PC-3 (cell line): ENCODE measurements around the gene MACROD2. TPM values are rescaled to one million over a fixed set of nuclear protein-coding genes. Genes with fewer than 3 reads are reported as not detected.

Experiments
- ATAC-seq: fragments of 200-7000 bp; cut with Tn5 transposase; 2 replicates; pipeline ENCODE4 v1.9.1; 2020; ENCODE audit warnings: mild to moderate bottlenecking, moderate library complexity
- BruUV-seq: library from RNA; stranded (reverse); fragments of 400-500 nt; replicated peaks from 2 replicates; lab custom pipeline; 2021; lab: Mats Ljungman, UMichigan
- CTCF ChIA-PET: fragments of 300-600 bp; sonication (Branson Sonifier 250); formaldehyde crosslinking; loops from one replicate; lab custom pipeline; 2022; ENCODE audit warnings: antibody characterized with exemption; lab: Charles Lee
- POLR2A ChIA-PET: fragments of 300-600 bp; sonication (Branson Sonifier 250); formaldehyde crosslinking; loops from one replicate; lab custom pipeline; 2022; ENCODE audit warnings: antibody characterized with exemption; ENCODE audit not compliant: unreplicated experiment; lab: Charles Lee
- DNase-seq: peaks from one replicate; pipeline ENCODE4 v3.0.0-alpha.2; 2015
- H2AFZ ChIP-seq: fragments of 300-600 bp; sonication (generic); 2 replicates; pipeline ENCODE4 v1.6.0; 2016; ENCODE audit warnings: antibody characterized with exemption, low read length
- H3F3A ChIP-seq: fragments of 300-600 bp; sonication (generic); one replicate; pipeline ENCODE4 v1.6.0; 2017; ENCODE audit warnings: antibody characterized with exemption, low read length, control low read depth, mild to moderate bottlenecking; ENCODE audit not compliant: unreplicated experiment
- H3K27ac ChIP-seq: fragments of 300-600 bp; sonication (generic); 2 replicates; pipeline ENCODE4 v1.5.1; 2016; ENCODE audit warnings: mild to moderate bottlenecking, low read length
- H3K27me3 ChIP-seq: fragments of 300-600 bp; sonication (generic); 2 replicates; pipeline ENCODE4 v1.6.1; 2016; ENCODE audit warnings: low read length, mixed read lengths
- H3K36me3 ChIP-seq: fragments of 300-600 bp; sonication (generic); 2 replicates; pipeline ENCODE4 v1.6.1; 2016; ENCODE audit warnings: low read depth, mixed run types, low read length, mixed read lengths
- H3K4me1 ChIP-seq: fragments of 300-600 bp; sonication (generic); 2 replicates; pipeline ENCODE4 v1.5.1; 2016; ENCODE audit warnings: low read length; ENCODE audit not compliant: insufficient read depth
- H3K4me2 ChIP-seq: fragments of 300-600 bp; sonication (generic); 2 replicates; pipeline ENCODE4 v1.6.0; 2016; ENCODE audit warnings: low read length
- H3K4me3 ChIP-seq: fragments of 300-600 bp; sonication (generic); 2 replicates; pipeline ENCODE4 v1.5.1; 2016; ENCODE audit warnings: mild to moderate bottlenecking, low read length, mixed read lengths
- H3K79me2 ChIP-seq: fragments of 300-600 bp; sonication (generic); 2 replicates; pipeline ENCODE4 v1.6.1; 2017; ENCODE audit warnings: low read length, mixed read lengths
- H3K9ac ChIP-seq: fragments of 300-600 bp; sonication (generic); 2 replicates; pipeline ENCODE4 v1.6.0; 2016; ENCODE audit warnings: mild to moderate bottlenecking, low read length
- H3K9me2 ChIP-seq: fragments of 300-600 bp; sonication (generic); replicated peaks from 2 replicates; pipeline ENCODE4 v1.6.1; 2016; ENCODE audit warnings: mixed run types, low read length, mixed read lengths
- H3K9me3 ChIP-seq: fragments of 300-600 bp; sonication (generic); 2 replicates; pipeline ENCODE4 v1.6.1; 2016; ENCODE audit warnings: low read length, mixed read lengths
- H4K20me1 ChIP-seq: fragments of 300-600 bp; sonication (generic); 2 replicates; pipeline ENCODE4 v1.6.1; 2016; ENCODE audit warnings: low read length, mixed read lengths
- CTCF ChIP-seq: fragments of 300-600 bp; sonication (generic); conservative IDR thresholded peaks from 2 replicates; pipeline ENCODE4 v1.5.1; 2017; ENCODE audit warnings: antibody characterized with exemption, low read depth, mild to moderate bottlenecking, low read length
- EZH2 ChIP-seq: fragments of 300-600 bp; sonication (generic); IDR thresholded peaks from one replicate; pipeline ENCODE4 v1.6.1; 2017; ENCODE audit warnings: antibody characterized with exemption, mild to moderate bottlenecking, low read length; ENCODE audit not compliant: unreplicated experiment
- EZH2phosphoT487 ChIP-seq: fragments of 300-600 bp; sonication (generic); IDR thresholded peaks from 2 replicates; pipeline ENCODE4 v1.6.1; 2018; ENCODE audit warnings: mild to moderate bottlenecking, antibody characterized with exemption, low read length, borderline replicate concordance
- intact Hi-C: fragments of 100-400 bp; cut with micrococcal nuclease; formaldehyde crosslinking; loops from 2 replicates; pipeline ENCODE4 v1.9.0; 2023
- total RNA-seq: library from RNA; depleted of rRNA; stranded (reverse); fragments of >200 nt; gene quantifications from 2 replicates; pipeline ENCODE4 v1.2.3, GENCODE V29; 2014

Gene MACROD2
- total RNA-seq, 1 experiment from 2014 or later = 3.1 TPM

DNA sequence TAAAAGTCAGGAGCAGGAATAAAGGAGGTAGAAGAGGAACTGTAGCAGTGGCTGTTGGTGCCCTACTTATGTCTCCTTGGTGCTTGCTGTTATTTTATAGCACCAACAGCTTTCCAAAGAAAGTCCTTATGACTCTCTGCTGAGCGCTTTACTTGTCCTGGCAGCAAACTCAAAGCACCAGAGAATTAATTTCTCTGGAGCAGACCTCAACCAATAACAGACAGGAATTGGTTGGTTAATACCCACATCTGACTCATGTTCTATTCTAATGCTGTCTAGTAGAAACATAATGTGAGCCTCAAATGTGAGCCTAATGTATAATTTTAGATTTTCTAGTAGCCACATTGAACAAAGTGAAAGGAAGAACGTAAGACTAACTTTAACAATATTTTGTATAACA lies 1892.1 kb downstream of the MACROD2 start:
- Histone ChIP-seq H3K4me3 (no peak overlapping the region), H3K9me3 (no peaks in the 10 kb centered on the region), H3K9ac (no peak overlapping the region), H3K79me2 (no peaks in the 10 kb centered on the region), H3K27ac (no peak overlapping the region), H3K9me2 (no peaks in the 10 kb centered on the region), H3F3A (no peaks in the 10 kb centered on the region), H3K4me1 (no peaks in the 10 kb centered on the region), H3K36me3 (no peaks in the 10 kb centered on the region), H2AFZ (no peak overlapping the region), H3K4me2 (no peak overlapping the region), H4K20me1 (no peaks in the 10 kb centered on the region), H3K27me3 (no peaks in the 10 kb centered on the region)
- no TSS peak for BruUV-seq
- DNase-seq = no peak
- TF ChIP-seq EZH2 (no peak), EZH2phosphoT487 (no peak), CTCF (no peak)
- CTCF ChIA-PET = no interaction called here
- POLR2A ChIA-PET = no interaction called here
- ATAC-seq = no peak
- intact Hi-C loops = no loop called here

- Histone ChIP-seq H3K4me3 (no peak overlapping the region), H3K9me3 (no peaks in the 10 kb centered on the region), H3K36me3 (no peaks in the 10 kb centered on the region), H3K9me2 (no peaks in the 10 kb centered on the region), H3K27me3 (no peaks in the 10 kb centered on the region), H3F3A (no peaks in the 10 kb centered on the region), H3K79me2 (no peaks in the 10 kb centered on the region), H2AFZ (no peak overlapping the region), H3K4me1 (no peaks in the 10 kb centered on the region), H4K20me1 (no peaks in the 10 kb centered on the region), H3K4me2 (no peak overlapping the region), H3K9ac (no peak overlapping the region), H3K27ac (no peak overlapping the region)
- DNase-seq (no peak), ATAC-seq (no peak)
- BruUV-seq = no TSS peak
- CTCF ChIA-PET = no interaction called here
- no peak for TF ChIP-seq EZH2phosphoT487
- POLR2A ChIA-PET = no interaction called here
- intact Hi-C loops = no loop called here
Observed at GRCh38 chr20:15889061-15889460, 1893.7 kb downstream of the MACROD2 start.

- no peaks in the 10 kb centered on the region for H3K27me3 ChIP-seq
- POLR2A ChIA-PET = no interaction called here
- H4K20me1 ChIP-seq = no peaks in the 10 kb centered on the region
- H2AFZ ChIP-seq = no peak overlapping the region
- no peaks in the 10 kb centered on the region for H3K36me3 ChIP-seq
- no peaks in the 10 kb centered on the region for H3K9me3 ChIP-seq
- no peak for DNase-seq
- no peaks in the 10 kb centered on the region for H3K79me2 ChIP-seq
- TF ChIP-seq CTCF = no peak
- no peak for TF ChIP-seq EZH2
- TF ChIP-seq EZH2phosphoT487 = no peak
- no peak overlapping the region for H3K27ac ChIP-seq
- H3F3A ChIP-seq = no peaks in the 10 kb centered on the region
- no TSS peak for BruUV-seq
- no peak overlapping the region for H3K4me2 ChIP-seq
- no peak overlapping the region for H3K4me3 ChIP-seq
- intact Hi-C loops = no loop called here
- CTCF ChIA-PET = no interaction called here
- no peaks in the 10 kb centered on the region for H3K9me2 ChIP-seq
- no peaks in the 10 kb centered on the region for H3K4me1 ChIP-seq
- no peak overlapping the region for H3K9ac ChIP-seq
- ATAC-seq = no peak
Observed at GRCh38 chr20:15889514-15890256, 1894.4 kb downstream of the MACROD2 start.
